T-helper 17 cell (primary cell): ENCODE measurements around the gene PHETA1. TPM values are rescaled to one million over a fixed set of nuclear protein-coding genes. Genes with fewer than 3 reads are reported as not detected.

Experiments used
- ATAC-seq: fragments of 150-1000 bp; cut with Tn5 transposase; 2 replicates; pipeline ENCODE4 v1.10.0; 2021; ENCODE audit warnings: mild to moderate bottlenecking, moderate library complexity
- DNase-seq, 3 donors: peaks; one replicate each; pipeline versions ENCODE4 v3.0.0 to v3.0.0-alpha.2; 2020 to 2021
- H3K9me3 ChIP-seq: one replicate; pipeline ENCODE4 v1.7.0; 2013; ENCODE audit warnings: low read length, mild to moderate bottlenecking; ENCODE audit not compliant: control insufficient read depth, poor library complexity, severe bottlenecking
- H3K27ac Mint-ChIP-seq: one replicate; pipeline ENCODE4 v1.8.0; 2022; ENCODE audit warnings: mild to moderate bottlenecking, moderate library complexity, mixed read lengths
- H3K27me3 Mint-ChIP-seq: one replicate; pipeline ENCODE4 v1.8.0; 2022; ENCODE audit warnings: mixed read lengths
- H3K36me3 Mint-ChIP-seq: one replicate; pipeline ENCODE4 v1.8.0; 2022; ENCODE audit warnings: low read depth, mixed read lengths
- H3K4me1 Mint-ChIP-seq: one replicate; pipeline ENCODE4 v1.8.0; 2022; ENCODE audit warnings: mild to moderate bottlenecking, mixed read lengths
- H3K4me3 Mint-ChIP-seq: one replicate; pipeline ENCODE4 v1.8.0; 2022; ENCODE audit warnings: mild to moderate bottlenecking, moderate library complexity, mixed read lengths
- total RNA-seq, 4 donors: library from RNA in 2 of 4; stranded (reverse) in 2 of 4; gene quantifications; one replicate each; pipeline ENCODE4 v1.2.3 and lab custom pipeline; 2022 to 2026

Gene PHETA1
- total RNA-seq, 2 donors from 2014 or later: 2.1 to 2.5 TPM

DNA sequence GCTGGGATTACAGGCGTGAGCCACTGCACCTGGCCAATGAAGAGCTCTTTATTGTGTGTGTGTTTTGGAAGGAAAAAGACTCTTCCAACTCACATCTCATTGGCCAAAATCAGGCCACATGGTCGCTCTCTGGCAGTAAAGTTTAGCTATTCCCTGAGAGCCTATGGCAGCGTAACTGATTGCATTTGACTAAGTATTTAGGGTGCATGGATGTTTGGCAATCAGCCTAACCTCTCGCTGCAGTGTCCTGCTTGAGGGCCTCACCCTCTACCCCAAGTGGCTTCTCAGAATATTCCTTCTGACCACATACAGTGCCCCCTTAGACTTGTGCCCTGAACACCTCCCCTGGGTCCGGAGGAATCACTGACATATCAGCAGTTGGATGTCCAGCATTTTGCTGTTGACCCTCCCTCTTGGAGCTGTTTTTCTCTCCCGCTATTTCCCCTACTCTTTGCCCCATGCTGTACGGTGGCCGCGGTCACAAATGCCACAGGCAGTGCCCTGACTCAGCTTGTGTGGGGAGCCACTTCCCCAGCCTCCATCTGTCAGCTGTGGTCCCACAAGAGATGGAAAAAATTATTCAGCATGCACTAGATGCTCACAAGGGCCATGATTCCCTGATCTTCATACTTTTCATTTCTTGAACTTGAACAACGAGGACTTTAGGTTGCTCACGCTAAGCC lies 9.5 kb downstream of the PHETA1 start:
- H3K36me3 Mint-ChIP-seq: no peaks in the 10 kb centered on the region
- H3K9me3 ChIP-seq: no peaks in the 10 kb centered on the region
- H3K4me3 Mint-ChIP-seq: no peak overlapping the region
- H3K4me1 Mint-ChIP-seq: peaks cover 7% of the 10 kb centered on the region
- H3K27ac Mint-ChIP-seq: no peak overlapping the region
- no peak for ATAC-seq
- DNase-seq: no peak
- peaks cover 21% of the 10 kb centered on the region for H3K27me3 Mint-ChIP-seq

DNA sequence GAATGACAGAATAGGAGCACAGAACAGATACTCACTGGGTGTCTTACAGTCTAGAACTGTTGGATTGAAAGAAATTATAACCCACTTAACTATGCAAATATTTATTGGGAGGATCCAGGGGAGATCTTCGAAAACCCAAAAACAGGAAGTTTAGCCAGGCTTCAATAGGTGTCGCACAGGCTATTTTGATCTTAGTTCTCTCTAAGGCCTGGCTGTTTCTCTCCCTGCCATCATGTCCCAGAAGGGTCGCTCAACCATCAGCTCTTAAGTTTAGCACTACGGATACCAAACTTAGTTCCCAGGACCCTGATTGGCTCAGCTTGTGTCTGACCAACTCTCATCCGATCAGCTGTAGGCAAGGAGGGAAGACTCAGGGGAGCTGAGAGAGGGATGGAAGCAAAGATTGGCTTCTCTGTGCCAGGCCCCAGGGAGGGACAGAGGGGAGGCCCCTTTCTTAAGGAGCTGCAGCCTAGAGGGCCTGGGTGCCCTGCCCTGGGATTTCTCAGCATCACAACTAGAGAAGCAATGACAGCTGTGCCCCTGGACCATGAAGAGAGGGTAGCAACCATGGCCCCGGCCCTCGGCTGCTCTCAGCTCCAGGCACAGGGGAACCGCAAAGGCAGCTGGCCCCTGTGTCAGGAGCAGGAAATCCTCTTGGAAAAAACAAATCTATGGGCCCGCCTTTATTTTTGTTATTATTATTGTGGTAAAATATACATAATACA lies 13.5 kb downstream of the PHETA1 start:
- DNase-seq: no peak

DNA sequence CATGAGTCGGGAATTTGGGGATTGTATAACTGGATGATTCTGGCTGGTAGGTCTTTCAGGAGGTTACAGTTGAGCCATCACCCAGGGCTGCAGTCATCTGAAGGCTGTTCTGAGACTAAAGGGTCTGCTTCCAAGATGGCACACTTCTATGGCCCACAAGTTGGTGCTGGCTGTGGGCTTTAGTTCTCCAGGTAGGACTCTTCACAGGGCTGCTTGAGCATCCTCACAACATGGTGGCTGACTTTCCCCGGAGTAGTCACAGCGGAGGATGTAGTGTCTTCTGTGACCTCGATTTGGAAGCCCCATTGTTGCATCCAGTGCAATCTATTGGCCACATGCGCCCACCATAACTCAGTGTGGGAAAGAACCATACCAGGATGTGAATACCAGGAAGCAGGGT lies 14.4 kb downstream of the PHETA1 start:
- H3K4me3 Mint-ChIP-seq: no peak overlapping the region
- DNase-seq (no peak), ATAC-seq (no peak)
- H3K9me3 ChIP-seq: no peaks in the 10 kb centered on the region
- no peaks in the 10 kb centered on the region for H3K36me3 Mint-ChIP-seq
- H3K27me3 Mint-ChIP-seq: peaks cover 2% of the 10 kb centered on the region
- H3K27ac Mint-ChIP-seq: no peak overlapping the region
- peaks cover 4% of the 10 kb centered on the region for H3K4me1 Mint-ChIP-seq

More for the DNA sequence above, 13.5 kb downstream of the PHETA1 start:
- ATAC-seq: no peak
- Mint-ChIP-seq H3K27me3 (peaks cover 11% of the 10 kb centered on the region), H3K27ac (no peak overlapping the region), H3K4me3 (no peak overlapping the region), H3K36me3 (no peaks in the 10 kb centered on the region), H3K4me1 (peaks cover 7% of the 10 kb centered on the region)
- H3K9me3 ChIP-seq: no peaks in the 10 kb centered on the region

DNA sequence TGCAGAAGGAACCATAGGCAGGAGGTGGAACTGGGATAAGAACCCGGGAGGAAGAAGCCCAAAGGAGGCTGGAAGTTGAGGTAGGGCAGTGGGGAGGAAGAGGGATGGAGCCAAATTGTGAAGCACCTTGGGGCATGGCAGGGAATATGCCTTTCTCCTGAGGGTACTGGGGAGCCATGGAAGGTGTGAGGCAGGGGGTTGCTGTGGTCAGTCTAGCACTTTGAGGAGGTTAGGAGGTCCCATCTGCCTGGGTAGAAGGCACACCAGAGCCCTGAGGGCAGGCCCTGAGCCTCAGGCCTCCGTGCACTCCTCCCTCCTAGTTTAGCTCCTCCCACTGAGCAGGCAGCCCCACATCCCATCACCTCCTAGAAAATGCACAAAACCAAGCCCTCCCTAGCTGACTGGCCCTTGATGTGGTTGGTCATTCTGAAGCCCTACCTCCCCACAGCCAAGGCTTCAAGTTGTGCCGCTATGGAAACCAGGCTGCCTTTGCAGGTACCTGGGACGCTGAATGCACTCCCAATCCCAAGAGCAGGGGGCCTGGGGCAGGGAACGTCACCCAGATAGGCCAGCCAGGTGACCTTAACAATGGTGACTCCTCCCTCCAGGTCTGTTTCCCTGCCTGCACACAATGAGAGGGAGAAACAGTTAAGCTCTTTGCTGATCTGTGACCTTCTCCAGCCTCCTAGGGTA lies 15.1 kb downstream of the PHETA1 start:
- H3K9me3 ChIP-seq: no peaks in the 10 kb centered on the region
- no peaks in the 10 kb centered on the region for H3K36me3 Mint-ChIP-seq
- no peak for DNase-seq
- H3K27ac Mint-ChIP-seq: no peak overlapping the region
- H3K27me3 Mint-ChIP-seq: no peaks in the 10 kb centered on the region
- no peak overlapping the region for H3K4me3 Mint-ChIP-seq
- H3K4me1 Mint-ChIP-seq: peaks cover 3% of the 10 kb centered on the region
- no peak for ATAC-seq

DNA sequence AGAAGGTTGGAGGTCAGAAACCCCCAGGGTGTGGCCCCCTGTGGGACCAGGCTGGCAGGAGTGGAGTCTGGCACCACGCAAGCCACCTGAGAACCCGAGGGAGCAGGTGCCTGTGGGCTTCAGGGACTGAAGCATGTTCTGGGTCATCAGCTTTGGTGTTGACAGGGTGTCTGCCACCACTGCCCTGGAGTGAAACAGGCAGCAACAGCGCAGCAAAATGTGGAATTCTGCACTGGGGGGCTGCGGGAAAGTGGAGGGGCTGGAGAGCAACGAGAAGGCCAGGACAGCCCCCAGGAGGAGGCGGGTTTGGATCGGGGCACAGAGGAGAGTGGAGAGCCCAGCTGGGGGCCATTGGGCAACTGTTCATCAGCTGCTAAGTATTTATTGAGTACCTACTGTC lies 15.9 kb downstream of the PHETA1 start:
- H3K9me3 ChIP-seq: no peaks in the 10 kb centered on the region
- Mint-ChIP-seq H3K27me3 (no peaks in the 10 kb centered on the region), H3K27ac (no peak overlapping the region), H3K4me1 (peaks cover 3% of the 10 kb centered on the region), H3K4me3 (no peak overlapping the region), H3K36me3 (no peaks in the 10 kb centered on the region)
- DNase-seq (no peak), ATAC-seq (no peak)

DNA sequence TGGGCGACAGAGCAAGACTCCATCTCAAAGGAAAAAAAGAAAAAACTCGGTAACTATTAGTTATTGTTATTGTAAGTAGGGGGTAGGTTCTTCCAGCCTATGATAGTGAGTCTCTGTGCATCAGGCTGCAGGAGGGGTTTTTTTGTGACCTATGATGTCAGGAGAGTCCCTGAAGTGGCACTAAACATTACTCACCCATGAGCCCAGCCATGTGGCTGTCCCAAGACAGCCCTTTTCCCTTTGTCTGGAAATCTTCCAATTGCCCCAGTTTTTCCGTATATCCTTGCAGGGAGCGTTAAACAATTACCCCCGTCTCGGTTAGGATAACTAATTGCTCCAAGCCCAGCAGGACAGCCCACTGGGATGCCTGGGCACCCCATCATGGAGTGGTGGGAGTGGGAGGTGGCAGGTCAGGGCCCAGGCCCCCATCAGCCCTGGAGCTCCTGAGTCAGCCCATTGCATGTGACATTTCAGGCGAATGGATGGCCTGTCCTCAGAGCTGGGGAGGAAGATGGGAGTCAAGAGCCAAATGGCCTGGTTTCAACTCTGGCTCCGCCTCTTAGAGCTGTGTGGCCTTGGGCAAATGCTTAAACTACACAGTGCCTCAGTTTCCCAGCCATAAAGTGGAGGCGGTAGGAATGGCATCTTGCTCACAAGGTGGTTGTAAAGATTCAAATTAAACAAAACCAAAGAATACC lies 16.4 kb downstream of the PHETA1 start:
- Mint-ChIP-seq H3K36me3 (no peaks in the 10 kb centered on the region), H3K4me3 (no peak overlapping the region), H3K27ac (no peak overlapping the region), H3K4me1 (peaks cover 3% of the 10 kb centered on the region), H3K27me3 (no peaks in the 10 kb centered on the region)
- no peak for DNase-seq
- ATAC-seq: no peak
- no peaks in the 10 kb centered on the region for H3K9me3 ChIP-seq

DNA sequence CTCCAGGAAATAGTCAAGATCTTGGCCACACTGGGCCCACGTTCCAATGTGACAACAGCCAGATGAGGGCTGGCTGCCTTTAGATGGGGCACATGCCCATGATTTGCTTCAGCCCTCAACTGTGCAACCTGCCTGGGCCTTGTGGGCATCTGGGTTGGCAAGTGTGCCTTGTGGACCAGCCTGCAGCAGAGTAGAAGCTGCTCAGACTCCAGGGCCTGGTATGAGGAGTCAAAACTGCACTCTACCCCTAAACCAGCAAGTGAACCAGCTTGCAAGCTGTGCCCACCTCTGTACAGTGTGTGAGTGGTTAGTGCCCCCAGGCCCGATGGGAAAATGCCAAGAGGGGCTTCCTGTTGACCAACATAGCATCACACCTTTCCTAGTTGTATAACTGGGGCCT lies 17.9 kb downstream of the PHETA1 start:
- Mint-ChIP-seq H3K27ac (no peak overlapping the region), H3K4me1 (no peaks in the 10 kb centered on the region), H3K36me3 (no peaks in the 10 kb centered on the region), H3K27me3 (no peaks in the 10 kb centered on the region), H3K4me3 (no peak overlapping the region)
- no peak for ATAC-seq
- no peak for DNase-seq
- no peaks in the 10 kb centered on the region for H3K9me3 ChIP-seq

DNA sequence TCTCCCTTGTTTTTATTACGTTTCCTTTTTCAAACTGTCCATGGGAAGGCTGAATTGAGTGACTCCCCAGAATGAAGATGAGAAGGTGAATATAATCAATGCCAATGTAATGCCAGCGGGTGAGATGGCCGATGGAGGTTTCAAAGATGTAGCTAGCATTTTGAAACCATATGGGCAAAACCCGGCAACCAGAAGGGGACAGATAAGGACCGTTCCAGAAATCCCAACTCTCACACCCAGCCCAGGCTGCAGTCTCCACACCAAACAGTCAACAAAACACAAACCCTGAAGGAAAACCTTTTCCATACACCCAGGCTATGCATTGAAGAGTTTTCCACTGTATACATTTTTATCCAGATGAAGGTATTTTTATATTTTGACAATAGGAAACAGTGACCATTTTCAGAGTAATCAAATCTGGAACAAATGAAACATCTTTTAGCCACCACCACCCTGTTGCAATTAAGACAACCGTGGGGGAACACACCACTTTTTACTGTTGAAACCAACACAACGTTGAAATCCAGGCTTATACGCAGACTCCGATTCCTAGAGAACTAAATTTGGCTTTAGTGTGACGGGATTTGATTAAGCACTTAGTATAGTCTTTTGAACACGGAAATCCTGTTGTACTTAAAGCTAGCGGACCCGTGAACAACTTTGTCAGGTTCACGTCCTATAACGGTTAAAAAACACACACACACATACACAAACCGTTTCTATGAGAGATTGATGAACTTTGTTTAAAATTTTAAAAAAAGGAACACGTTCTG lies 19.0 kb downstream of the PHETA1 start:
- Mint-ChIP-seq H3K4me3 (no peak overlapping the region), H3K27ac (no peak overlapping the region), H3K27me3 (no peaks in the 10 kb centered on the region), H3K4me1 (no peaks in the 10 kb centered on the region), H3K36me3 (no peaks in the 10 kb centered on the region)
- DNase-seq (no peak), ATAC-seq (no peak)
- H3K9me3 ChIP-seq: no peaks in the 10 kb centered on the region

DNA sequence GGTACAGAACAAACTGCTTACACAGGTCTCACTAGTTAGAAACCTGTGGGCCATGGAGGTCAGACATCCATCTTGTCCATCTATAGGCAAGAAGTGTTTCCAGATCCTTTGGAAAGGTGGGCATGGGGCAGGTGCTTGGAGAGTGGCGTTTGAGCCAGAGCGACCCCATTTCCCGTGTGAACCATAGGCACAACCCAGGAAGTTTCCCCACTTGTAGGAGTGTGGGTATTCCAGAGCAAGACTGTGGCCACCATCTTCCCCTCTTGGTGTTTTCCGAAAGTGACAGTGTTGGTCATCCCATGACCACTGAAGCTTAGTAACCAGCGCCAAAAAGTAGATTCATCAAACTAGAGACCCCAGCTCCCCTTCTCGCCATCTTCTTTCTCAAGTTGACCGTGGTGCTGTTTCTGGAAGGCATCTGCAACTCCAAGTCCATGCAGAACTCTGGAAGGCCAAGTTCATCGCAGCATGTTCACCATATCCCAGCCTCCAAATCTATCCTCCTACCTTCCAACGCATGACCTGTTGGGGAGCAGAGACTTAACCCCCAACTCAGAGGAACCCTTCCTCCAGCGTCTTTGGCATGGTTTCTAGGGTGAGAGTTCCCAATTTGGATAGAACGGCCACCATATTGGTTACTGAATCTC lies 19.7 kb downstream of the PHETA1 start:
- Mint-ChIP-seq H3K27me3 (no peaks in the 10 kb centered on the region), H3K27ac (no peak overlapping the region)

DNA sequence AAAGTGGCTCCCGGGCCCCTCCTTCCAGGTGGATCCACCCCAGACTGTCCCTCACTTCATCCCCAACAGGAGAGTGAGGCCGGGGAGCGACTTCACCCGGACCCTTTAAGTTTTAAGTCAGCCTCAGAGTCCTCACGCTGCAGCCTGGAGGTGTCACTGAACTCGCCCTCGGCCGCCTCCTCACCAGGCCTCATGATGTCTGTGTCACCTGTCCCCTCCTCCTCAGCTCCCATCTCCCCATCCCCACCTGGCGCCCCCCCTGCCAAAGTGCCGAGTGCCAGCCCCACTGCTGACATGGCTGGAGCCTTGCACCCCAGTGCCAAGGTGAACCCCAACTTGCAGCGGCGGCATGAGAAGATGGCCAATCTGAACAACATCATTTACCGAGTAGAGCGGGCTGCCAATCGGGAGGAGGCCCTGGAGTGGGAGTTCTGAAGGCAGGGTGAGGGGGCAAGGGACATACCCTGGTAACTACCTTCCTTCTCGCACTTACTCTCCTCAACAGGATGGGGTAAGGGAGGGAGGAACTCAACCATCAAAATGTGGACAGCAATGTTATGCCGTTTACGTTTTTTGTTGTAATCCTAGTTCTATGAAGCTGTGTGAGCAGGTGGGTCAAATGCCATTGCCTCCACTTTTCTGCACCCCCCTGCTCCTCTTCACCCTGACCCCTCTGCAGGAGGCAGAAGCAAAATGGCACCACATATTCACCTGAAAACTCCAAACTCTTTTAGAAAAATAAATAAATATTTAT lies 20.8 kb downstream of the PHETA1 start:
- H3K27me3 Mint-ChIP-seq: no peaks in the 10 kb centered on the region
- H3K9me3 ChIP-seq: no peaks in the 10 kb centered on the region
- no peak overlapping the region for H3K27ac Mint-ChIP-seq
- H3K36me3 Mint-ChIP-seq: no peaks in the 10 kb centered on the region
- H3K4me3 Mint-ChIP-seq: no peak overlapping the region
- ATAC-seq (no peak), DNase-seq (no peak)
- H3K4me1 Mint-ChIP-seq: no peaks in the 10 kb centered on the region

More for the DNA sequence above, 19.7 kb downstream of the PHETA1 start:
- Mint-ChIP-seq H3K36me3 (no peaks in the 10 kb centered on the region), H3K4me1 (no peaks in the 10 kb centered on the region), H3K4me3 (no peak overlapping the region)
- ATAC-seq (no peak), DNase-seq (no peak)
- H3K9me3 ChIP-seq: no peaks in the 10 kb centered on the region

DNA sequence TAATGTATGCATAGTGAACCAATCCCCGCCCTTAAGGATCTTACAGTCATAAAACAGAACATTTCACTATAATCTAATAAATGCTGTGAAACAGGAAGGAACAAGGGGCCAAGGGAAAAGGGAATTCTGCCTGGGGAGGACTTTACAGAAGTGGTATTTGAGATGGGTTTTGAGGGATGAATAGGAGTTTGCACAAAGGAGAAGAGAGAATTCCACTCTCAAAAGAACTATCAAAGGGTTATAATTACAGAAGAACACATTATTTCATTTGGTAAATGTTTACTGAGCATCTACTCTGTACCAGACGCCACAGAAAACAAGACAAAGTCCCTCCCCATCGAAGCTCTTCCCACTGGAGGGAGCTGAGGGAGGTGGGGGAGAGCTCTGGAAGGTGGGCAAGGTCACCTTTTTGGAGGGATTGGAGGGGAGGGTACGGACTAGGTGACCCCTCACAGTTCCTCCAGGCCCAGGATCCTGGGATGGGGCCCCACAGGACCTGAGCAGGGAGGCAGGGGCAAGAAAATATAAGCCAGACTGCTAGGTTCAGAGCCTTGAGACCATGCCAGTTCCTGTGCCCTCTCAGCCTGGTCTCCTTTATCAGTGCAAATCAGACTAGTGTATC lies 24.5 kb downstream of the PHETA1 start:
- no peak for ATAC-seq
- no peaks in the 10 kb centered on the region for H3K36me3 Mint-ChIP-seq

More for the DNA sequence above, 24.5 kb downstream of the PHETA1 start:
- Mint-ChIP-seq H3K4me1 (no peaks in the 10 kb centered on the region), H3K27me3 (no peaks in the 10 kb centered on the region), H3K4me3 (no peak overlapping the region), H3K27ac (no peak overlapping the region)
- no peak for DNase-seq
- H3K9me3 ChIP-seq: no peaks in the 10 kb centered on the region
